Camera-type eye (tissue), 1 donor: Measurements from ENCODE around the gene IKBKE. TPM values are rescaled to one million over a fixed set of nuclear protein-coding genes. Genes with fewer than 3 reads are reported as not detected.

Experiments used
- total RNA-seq: library from RNA; depleted of rRNA; stranded (reverse); fragments of >200 nt; gene quantifications from one replicate; pipeline ENCODE4 v1.2.3, GENCODE V29; 2014

Gene IKBKE
- 5.1 TPM for total RNA-seq

DNA sequence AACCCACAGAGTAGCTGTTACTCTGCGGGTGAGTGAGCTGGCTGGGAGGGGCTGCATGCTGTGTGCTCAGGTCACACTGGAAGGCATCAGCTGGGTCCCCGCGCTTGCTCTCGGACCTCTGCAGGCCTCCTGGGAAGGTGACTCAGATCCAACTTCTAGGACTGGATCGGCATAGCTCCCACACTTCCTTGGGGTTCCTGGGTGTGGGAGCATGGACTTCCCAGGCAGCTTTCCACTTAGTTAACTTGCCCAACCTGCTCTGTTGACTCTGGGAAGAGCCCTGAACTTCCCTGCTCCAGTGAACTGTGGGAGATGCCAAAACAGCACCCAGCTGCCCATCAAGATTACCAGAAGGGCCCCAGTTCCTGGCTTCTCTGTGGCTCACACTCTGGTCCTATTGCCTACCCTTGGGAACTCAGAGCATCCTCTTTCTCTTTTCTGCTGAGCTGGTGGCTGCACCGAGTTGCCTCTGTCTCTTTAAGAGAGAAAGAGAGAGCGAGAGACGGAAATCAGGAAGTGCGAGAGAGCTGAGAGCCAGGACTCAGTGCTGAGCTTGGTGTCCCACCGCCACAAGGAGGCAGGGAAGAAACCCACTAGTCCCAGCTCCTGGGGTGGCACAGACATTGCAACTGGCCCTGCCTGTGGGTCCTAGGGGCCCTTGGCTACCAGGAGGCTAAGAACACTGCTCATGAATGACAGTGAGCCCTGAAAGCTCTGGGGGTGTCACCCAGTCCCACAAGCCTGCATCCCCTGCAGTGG is at the start of gene IKBKE:
IKBKE (plus strand) TSS at position 544 of the 759 bp plus-strand sequence. CDS start 2,752 bp downstream, outside the sequence.

DNA sequence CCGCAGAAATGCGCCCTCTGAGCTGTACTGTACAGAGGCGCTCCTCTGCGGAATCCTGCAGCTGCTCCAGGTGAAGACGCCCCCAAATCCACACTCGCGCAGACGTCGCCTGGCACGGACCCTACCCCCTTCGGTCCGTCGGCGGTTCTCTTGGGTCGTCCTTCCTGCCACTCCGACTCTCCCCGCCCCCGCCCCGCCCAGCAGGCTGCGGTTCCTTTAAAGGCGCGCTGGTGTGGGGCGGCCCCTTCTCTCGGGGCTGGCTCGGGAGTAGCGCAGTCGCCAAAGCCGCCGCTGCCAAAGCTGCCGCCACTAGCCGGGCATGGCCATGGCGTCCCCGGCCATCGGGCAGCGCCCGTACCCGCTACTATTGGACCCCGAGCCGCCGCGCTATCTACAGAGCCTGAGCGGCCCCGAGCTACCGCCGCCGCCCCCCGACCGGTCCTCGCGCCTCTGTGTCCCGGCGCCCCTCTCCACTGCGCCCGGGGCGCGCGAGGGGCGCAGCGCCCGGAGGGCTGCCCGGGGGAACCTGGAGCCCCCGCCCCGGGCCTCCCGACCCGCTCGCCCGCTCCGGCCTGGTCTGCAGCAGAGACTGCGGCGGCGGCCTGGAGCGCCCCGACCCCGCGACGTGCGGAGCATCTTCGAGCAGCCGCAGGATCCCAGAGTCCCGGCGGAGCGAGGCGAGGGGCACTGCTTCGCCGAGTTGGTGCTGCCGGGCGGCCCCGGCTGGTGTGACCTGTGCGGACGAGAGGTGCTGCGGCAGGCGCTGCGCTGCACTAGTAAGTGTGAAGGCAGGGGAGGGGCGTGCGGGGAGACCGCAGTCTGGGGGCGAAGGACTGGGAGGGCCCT is 37.2 kb downstream of the IKBKE start, which contains the start of gene RASSF5:
RASSF5 (plus strand) TSS at position 248 of the 846 bp plus-strand sequence; CDS start at position 320, 72 bp downstream.

Other genes starting within 250 kb of the IKBKE start
- gene RASSF5, start 37.1 kb downstream of the IKBKE start, total RNA-seq = 7.8 TPM
- gene EIF2D, start 142.0 kb downstream of the IKBKE start, total RNA-seq = 53.8 TPM
- gene DYRK3, start 165.1 kb downstream of the IKBKE start, total RNA-seq = 29.7 TPM
- 22.0 TPM for gene MAPKAPK2, start 214.4 kb downstream of the IKBKE start, total RNA-seq